Stimulated activated CD4-positive, alpha-beta T cell treated with anti-CD3 and anti-CD28 coated beads, Interleukin-4, amount 100 ng/mL, for 4 hours (primary cell): Measurements from ENCODE around the gene ABCC8.

Experiments used
- DNase-seq, 2 experiments: peaks; one replicate each; pipeline ENCODE4 v3.0.0-alpha.2; 2020

ABCC8 gene

DNA sequence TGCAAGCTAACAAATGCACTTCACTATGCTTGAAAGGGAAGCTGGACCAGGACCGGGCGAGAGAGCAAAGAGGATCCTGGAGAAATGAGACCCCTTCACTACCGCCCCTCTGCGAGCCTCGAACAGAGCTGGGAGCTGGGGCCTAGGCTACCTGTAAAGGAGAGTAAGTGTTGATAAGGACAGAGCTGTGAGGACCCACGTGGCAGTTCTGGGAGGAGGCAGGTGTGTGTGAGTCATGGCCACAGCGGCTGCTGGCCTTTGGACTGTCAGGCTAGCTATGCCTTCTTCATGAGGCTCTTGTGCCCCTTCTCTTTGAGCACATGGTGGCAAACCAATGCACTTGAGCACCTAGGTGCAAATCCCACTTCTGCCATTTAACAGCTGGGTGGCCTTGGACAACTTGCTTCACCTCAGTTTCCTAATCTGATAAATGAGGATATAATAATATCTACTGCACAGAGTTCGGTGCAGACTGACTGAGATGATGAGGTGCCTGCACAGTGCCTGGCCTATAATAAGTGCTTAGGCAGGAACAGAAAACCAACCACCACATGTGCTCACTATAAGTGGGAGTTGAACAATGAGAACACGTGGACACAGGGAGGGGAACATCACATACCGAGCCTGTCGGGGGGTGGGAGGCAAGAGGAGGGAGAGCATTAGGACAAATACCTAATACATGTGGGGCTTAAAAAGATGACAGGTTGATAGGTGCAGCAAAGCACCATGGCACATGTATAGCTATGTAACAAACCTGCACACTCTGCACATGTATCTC, 52.9 kb downstream of the ABCC8 start:
- DNase-seq: no peak

- no peak for DNase-seq
Measured at GRCh38 chr11:17421781-17422180, 54.9 kb downstream of the ABCC8 start.

DNA sequence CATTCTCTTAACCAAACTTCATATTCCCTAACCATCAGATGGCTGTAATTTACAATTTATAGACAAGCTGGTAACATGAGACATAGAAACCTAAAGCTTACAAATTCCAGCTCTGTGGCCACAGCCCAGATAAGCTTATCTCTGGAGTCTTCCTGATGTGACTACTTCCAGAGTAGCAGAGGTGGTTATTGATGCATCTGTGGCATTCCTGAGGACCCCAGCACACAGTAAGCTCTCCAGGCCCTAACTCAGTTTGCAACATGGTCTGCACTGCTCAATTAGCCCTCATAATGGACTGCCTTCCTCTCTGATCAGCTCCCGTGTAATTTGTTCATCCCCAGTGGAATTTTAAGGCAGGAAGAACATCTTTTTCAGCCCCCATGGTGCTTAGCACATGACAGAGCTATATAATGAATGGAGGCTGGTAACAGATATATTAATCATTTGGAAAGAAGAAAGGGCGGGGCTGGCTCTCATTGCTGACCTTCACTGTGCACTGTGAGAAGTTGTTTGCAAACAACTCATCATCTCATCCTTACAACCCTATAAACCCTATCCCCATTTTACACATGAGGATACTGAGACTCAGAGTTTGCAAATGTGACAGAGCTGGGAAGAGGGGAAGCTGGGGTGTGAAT, 58.1 kb downstream of the ABCC8 start:
- no peak for DNase-seq

DNA sequence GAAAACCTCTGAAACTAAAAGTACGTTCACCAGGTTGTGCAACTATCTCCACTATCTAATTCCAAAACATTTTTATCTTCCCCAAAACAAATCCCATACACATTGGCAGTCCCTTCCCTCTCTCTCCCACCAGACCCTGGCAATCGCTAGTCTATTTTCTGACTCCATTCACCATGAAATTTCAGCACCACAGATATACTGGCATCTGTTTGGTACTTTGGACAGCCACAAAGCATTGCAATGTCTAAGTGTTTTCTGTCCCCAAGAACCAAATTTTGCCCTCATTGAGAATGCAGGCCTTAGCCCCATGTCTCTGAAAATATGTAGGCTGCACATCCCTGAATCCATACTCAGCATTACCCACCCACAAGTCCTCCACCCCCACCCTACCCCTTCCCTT, 60.2 kb downstream of the ABCC8 start:
- no peak for DNase-seq

- DNase-seq: no peak
Measured at GRCh38 chr11:17415523-17416104, 61.0 kb downstream of the ABCC8 start.

GRCh38 chr11:17414992-17415391, 61.7 kb downstream of the ABCC8 start:
- DNase-seq: no peak

DNA sequence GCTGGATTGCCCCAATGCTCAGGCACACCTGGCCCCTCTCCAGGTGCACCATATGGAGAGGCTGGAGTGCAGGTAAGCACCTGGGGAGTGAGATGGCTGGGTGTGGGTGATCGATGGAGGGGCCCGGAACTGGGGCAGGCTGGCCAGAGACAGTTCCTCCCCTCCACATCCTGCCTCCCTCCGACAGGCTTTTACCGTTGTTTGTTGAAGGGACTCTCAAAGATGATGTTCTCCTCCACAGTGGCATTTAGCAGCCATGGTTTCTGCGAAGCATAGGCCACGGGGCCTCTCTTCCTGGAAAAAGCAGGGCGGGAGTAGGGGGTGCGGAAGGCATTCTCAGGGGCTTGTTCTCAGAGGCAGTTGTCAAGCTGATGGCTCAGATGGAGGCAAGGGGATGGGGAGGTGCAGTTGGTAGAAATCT, 62.3 kb downstream of the ABCC8 start:
- DNase-seq: no peak

GRCh38 chr11:17413414-17414316, 63.0 kb downstream of the ABCC8 start:
- DNase-seq: no peak

DNA sequence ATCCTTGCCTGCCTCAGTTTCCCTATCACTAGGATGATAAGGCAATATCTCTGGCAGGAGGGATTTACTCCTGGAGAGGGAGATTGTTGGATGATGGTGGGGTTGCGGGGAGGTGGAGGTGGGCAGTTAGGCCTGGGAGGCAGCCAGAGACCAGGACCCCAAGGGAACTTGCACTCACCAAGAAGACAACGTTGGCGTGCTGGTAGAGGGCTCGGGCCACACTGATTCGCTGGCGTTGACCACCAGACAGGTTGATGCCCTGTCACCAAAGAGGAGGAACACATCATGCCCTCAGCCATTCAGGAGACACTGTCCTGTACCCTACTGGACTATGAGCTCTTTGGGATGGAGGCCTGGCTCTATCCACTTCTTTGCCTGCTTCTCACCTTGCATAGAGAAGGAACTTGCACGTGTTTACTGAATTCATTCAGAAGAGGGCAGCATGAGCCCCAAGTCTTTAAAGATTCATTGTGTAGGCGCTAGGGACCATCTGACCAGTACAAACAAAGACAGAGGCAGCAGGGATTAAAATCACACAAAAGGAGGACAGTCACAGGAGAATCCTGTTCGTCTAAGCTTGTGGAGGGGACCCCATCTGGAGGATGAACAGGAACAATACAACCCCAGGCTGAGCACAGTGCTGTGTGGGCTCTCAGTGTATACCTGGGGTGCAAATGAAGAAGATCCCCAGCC, 64.0 kb downstream of the ABCC8 start:
- DNase-seq: no peak

GRCh38 chr11:17411418-17411817, 65.2 kb downstream of the ABCC8 start:
- no peak for DNase-seq

DNA sequence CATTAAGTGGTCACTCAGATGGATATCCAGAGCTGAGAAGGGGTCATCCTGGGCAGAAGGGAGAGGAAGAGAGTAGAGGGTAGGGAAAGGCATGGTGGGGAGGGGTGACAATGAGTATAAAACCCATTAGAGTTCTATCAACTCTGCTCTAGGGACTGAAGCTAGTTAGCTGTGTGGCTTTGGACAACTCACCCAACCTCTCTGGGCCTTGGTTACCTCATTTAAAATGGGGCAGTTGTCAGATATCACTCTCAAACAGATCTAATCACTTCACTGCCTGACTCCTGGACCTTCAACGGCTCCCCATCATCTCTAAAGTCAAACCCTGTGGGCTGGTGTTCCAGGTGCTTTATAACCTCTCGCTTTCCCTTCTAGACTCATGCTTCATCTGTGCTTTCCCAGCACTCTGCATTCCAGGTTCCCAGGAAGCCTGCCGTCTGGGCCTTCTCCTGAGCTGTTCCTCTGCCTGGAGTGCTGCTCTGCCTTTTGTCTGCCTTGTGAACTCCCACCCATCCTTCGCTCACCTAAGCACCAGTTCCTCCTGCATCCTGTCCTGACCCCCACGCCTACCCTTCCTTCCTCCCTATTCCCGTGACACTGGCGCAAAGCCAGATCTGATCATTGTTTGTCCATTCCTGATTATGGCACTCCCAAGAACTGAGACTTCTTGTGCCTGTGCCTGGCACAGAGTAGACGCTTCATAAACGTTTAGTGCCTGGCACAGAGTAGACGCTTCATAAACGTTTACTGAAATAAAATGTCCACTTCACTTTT, 65.9 kb downstream of the ABCC8 start:
- no peak for DNase-seq

DNA sequence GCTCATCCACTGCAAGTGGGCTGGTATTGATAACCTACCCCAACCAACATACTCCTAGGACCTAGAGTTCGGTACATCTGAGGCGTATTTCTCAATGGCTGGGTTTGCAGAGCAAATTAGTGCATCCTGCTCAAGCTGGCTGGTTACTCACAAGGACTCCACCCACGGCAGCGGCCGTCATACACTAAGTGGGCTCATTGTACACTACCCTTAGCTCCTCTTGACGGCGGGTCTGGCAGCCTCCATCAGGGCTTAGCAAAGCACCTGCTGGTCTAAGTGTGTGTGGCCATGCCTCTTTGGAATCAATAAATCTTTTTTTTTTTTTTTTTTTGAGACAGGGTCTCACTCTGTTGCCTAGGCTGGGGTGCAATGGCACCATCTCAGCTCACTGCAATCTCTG, 68.0 kb downstream of the ABCC8 start:
- no peak for DNase-seq

DNA sequence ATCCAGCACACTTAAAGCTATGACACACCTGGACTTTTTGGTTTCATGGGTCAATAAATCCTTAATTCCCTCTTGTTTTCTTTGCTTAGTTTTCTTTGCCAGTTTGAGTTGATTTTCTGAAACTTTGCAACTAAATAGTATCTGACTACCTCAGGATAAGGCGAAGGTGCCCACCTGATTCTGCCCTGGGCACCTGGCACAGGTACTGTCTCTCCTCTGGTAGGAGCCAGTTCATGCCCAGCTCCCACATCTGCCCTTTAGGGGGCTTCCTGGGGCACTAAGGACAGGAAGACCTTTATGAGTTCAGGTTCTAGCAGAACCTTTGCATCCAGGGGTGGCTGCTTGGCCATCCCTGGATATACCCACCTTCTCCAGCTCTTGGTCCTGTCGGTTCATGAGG, 68.6 kb downstream of the ABCC8 start:
- no peak for DNase-seq

DNA sequence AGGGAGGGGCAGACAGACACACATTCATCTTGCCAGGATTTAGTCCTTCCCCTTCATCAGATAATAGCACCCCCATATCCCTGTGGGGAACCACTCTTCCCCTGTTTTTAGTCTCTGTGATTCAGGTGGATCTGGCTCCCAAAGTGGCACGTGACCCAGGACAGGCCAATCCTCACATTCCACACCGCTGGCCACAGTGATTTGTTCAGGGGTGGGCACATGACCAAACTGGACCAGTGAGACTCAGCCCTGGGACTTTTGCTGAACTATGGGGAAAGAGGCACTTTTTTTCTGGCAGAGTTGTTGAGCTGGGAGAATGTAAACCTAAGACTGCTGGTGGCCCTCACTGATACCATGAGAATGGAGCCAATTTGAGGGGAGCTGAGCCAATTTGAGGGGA, 69.1 kb downstream of the ABCC8 start:
- DNase-seq: no peak

DNA sequence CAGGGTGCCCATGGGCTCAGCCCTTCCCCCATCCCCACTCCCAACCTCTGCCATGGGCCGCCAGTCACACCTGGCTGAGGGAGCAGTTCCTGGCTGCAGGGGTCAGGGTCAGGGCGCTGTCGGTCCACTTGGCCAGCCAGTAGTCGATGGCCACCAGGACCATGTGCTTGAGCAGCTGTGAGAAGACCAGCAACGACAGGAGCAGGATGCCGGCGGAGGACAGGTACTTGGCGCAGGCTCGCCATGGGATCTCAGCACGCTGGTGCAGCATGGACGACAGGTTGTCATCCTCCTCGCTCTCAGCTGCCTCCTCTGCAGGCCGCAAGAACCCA, 69.9 kb downstream of the ABCC8 start:
- DNase-seq: no peak

DNA sequence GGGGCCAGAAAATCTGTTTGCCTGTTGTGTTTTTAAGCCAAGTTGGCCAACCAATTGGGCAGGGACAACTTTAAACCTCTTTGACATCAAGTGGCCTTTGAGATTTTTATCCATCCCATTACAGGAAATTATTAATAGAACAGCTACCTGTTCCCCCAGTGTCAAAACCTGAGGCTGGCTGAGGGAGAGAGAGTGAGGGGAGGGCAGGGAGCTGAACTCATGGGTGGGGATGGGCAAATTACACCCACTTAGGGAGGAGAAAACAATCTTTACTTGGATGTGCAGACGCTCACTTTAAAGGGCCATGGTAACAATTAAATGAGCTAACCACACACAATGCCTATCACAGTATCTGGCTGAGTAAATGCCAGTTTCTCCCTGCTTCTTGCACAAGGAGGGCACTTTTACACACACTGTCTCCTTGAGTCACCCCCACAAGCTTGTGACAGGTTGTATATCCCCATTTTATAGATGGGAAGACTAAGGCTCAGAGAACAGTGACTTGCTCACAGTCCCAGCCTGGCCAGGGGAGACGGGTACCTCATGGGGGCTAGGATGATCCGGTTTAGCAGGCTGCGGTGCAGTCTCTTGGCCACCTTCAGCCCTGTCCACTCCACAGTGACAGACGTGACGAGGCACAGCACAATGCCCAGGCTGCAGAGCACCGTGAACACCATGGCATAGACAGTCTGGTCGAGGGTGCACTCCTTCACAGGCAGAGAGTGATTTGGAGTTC, 70.4 kb downstream of the ABCC8 start:
- DNase-seq: no peak

DNA sequence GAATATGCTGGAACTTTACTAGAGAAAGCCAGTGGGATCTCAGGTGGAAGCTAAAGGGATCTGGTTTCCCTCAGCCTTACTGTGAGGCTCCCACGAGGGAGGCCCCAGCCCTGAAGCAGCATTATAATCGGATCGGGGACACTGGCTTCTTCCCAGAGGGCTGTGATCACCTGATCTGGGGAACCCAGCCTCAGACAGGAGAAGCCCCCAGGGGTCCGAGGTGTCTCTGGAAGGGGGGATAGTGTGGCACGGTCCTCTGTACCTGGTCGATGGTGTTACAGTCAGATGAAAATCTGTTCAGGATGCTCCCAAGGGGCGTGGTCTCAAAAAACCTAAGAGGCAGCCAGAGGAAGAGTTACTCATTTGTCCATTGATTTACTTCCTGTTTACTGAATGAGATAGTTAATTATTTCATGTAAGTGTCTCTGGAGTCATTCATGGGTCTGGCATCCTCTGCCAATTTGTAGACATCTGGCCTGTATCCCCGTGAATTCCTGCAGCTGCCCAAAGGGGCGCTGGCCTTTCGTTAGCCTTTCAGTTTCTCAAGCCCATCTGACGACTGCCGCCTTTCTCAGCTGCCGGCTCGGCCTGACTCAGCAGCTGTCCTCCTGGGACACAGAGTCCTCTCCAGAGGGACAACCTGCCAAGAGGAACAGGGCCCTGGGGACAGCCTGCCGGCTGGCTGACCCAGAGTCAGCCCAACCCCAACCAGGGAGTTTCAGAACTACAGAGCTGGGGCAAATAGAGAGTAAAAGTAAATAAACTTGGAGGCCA, 71.2 kb downstream of the ABCC8 start:
- DNase-seq: no peak

GRCh38 chr11:17403980-17404759, 72.5 kb downstream of the ABCC8 start:
- no peak for DNase-seq

DNA sequence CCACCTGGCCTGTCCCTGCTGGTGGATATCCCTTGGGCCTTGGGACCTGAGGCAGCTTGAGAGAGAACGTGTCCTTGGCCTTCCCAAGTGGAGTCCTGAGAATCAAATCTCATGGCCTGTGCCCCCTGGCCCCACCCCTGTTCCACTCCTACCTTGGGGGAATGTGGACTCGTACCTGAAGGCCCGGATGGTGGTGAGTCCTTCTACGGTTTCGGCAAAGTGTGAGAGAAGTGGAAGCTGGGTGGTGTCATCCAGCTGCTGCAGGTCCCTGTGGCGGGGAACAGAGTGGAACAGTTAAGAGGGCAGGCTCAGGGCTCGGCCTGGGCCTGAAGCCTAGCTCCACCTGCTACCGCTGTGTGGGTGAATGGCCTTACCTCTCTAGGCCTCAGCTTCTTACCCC, 74.2 kb downstream of the ABCC8 start:
- no peak for DNase-seq

GRCh38 chr11:17401841-17402240, 74.8 kb downstream of the ABCC8 start:
- no peak for DNase-seq
